Fibroblast of skin of left biceps (primary cell): ENCODE data around the gene PSPN.

Experiments
- DNase-seq, 2 experiments: peaks; one replicate each; pipeline ENCODE4 v3.0.0-alpha.2; 2013; ENCODE audit warnings: low read depth in 2 of 2

PSPN gene, protein sequence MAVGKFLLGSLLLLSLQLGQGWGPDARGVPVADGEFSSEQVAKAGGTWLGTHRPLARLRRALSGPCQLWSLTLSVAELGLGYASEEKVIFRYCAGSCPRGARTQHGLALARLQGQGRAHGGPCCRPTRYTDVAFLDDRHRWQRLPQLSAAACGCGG

DNA sequence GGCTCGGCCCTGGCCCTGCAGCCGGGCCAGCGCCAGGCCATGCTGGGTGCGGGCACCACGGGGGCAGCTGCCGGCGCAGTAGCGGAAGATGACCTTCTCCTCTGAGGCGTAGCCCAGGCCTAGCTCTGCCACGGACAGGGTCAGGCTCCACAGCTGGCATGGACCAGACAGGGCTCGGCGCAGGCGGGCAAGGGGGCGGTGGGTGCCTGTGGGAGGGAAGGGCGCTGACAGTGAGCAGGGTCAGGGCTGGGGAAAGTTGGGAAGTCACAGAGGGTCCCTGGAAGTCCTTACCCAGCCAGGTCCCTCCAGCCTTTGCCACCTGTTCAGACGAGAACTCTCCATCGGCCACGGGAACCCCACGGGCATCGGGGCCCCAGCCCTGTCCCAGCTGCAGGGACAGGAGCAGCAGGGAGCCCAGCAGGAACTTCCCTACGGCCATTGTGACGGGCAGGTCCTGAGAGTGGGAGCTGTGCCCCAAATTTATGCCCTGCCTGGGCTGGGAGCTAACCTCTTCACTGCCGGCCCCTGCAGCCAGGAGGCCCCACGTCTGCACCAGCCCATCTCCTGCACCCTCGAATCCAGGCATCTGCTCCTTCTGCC is at the start of gene PSPN:
Gene PSPN (minus strand): TSS at position 523 of the 600 bp plus-strand sequence. CDS start 84 bp downstream, at position 439.
- DNase-seq, result no peak

DNA sequence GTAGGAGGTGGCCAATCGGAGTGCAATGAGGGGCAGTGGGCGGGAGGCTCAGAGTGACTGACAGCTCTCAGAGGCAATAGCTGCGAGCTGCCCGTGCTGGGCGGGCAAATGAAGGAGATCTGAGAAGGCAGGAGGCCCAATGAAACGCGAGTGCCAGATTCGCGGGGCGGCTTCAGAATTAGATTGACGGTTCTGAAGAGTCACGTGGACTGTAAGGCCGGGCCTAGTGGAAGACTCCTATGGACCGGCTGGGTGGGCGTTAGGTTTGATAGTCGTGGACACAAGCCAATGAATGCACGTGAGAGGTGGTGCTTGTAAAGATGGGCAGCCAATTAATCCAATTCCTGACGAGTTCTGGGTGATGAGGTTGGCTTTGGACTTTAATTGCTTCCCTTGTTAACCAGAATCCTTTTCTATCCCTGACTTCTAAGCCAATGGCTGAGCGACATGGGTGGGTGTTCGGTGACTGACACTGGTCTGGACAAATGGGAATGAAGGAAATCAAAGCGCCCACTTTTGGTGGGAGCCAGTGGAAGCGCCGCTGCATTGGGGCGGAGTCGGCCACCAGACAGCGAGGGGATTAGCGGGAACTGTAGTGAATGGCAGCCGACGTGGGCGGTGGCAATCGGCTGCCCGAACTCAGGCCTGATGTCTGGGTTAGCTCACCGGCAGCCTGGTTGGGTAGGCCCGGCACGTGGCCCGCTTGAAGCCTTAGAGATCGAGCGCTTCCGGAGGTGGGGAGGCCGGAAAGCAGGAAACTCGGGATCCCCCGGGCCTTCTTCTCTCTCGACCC is 49.4 kb upstream of the PSPN start:
- peak; percentile 100 for DNase-seq

DNA sequence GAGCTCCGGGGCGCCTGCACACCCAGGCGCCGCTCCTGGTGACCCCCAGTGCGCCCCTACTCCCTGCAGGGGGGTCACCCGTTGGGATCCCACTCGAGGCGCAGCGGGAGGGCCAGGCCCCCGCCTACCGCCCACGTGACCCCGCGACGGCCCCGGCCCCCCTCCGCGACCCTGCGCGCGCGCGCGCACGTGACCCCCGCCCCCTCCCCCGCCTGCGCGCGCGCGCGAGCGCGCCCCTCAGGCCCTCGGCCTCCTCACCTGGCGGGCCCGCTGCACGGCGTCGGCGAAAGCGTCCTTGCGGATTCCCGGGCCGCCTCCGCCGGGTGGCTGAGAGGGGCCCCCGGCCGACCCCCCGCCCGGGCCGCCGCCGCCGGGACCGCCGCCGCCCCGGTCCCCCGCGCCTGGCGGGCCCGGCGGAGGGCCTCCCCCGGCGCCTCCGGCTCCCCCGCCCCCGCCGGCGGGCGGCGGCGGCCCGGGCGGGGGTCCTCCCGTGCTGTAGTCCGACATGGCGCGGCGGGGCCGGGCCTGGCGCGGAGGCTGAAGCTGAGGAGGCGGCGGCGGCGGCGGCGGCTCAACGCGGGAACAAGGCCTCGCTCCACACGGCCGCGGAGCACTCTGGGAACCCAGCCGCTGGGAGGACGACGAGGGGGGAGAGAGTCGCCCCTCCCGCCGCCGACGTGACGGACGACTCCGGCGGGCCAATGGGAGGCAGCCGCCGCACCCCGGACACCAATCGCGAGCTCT is 48.6 kb upstream of the PSPN start, which contains the start of gene KHSRP:
Gene KHSRP (minus strand): TSS at position 617 of the 744 bp plus-strand sequence. CDS start 110 bp downstream, at position 507.
- DNase-seq, result no peak

DNA sequence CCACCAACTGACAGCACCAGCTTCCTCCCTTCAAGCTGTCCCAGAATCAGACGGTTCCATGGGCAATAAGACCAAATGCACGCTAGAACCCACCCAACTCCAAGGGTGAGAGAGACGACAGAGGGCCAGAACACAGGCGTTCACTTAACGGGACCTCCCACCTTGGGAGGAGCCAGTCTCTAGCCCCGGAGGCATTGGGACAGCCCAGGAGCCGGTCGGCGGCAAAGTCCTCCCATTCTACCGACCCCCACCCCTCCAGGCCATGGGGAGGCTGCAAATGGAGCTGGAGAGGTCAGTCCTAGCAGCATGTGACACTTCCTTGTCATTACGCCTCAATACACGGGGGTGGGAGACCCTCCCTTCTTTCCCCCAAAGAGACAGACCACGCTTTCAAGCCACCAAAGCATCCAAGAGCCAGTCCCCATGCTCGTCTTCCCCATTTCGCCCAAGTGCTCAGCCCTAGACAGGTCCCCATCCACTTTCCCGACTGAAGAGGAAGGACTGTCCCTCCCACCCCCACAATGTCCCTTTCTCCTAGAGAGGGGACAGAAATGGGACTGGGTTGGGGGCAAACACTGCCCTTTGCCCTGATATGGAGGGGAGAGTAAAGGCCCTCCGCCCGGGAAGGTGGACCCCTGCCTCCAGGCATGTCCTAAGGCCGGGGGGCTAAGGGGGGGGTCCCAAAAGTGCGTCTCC is 47.9 kb upstream of the PSPN start:
- no peak for DNase-seq

DNA sequence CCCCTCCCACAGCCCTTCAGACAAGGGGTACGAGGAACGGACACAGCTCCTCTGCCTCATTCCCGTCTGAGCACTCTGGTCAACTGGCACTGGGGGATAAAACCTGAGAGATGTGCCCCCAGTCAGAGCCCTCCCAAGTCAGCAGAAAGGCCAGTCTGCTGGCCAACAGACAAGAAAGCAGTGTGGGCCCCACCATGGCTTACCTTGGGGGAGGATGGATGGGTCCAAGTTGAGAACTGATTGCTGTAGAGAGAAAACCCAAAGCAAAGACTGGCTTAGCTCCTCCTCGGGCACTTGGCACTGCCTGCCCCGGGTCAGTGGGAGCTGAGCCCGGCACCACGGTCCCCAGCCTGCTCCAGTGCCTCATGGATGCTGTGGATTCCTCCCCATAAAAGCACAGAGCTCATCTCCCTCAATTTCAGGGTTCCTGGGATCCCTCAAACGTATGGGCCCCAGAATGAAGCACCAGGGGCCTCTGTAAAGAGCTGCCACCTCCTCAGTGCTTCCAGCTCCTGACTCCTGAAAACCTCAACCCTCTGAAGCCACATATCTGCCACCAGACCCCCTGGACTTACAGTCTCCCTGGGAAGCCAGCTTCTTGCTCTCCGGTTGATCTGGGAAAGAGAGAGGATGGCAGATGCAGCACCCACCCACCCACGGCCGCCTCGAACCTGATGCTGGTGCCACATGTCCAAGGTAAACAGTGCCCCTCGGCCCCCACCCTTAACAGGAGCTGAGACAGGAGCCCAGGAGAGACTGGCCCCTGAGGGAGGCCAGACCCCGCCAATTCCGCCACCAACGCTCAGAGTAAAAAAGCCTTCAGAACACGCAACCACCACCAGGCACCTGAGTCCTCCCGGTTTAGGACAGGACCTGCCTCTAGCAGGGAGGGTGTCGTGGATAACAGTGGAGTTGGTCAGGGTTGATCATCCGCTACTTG is 45.6 kb upstream of the PSPN start:
- no peak for DNase-seq

DNA sequence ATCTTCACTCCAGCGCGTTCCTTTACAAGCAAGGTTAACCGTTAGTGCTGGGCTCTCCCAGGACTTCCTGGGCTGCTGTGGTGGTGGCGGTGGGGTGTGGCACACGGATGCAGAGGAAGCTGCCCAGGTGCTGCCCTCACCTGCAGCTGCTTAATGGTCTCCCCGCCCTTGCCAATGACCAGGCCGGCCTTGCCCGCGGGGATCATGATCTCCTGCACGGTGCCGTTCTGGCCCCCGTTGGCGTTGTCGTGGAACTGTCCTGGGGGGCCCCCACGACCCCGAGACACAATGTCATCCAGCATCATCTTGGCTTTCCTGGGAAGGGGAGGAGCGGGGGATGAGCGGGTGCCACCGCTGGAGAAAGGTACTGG is 42.8 kb upstream of the PSPN start:
- no peak for DNase-seq

DNA sequence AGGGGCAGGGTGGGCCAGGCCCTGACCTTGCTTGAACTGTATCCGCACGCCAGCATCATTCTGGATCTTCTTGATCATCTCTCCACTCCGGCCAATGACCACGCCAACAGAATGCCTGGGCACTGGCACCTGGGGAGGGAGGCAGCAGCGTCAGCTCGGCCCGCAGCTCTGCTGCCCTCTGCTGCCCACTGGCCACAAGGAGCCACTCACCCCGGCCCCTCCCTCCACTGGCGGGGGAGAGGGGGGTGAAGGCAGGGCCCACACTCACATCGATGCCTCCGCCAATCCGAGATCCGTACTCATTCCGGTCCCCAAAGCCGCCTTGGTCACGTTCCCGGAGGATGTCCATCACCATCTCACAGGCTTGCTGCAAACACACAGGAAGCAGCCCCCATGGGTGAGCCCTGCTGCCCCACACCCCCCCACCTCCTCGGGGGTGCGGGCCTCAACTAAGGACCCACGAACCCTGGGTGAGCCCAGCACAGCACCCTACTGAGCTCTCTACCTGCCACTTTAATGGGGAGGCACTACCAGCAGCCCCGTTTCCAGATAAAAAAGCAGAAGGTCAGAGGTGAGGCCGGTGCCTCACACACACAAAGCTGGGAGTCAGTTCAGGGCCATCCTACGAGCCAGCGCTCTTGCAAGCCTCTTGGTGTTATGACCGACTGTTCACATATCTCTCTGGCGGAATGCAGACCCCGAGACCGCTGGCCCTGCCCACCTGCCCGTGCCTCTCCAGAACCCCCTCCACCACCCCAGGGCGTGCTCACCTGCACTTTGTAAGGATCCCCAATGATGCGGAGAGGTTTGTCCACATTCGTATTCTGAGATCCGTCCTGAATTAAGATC is 42.2 kb upstream of the PSPN start:
- DNase-seq, result no peak

DNA sequence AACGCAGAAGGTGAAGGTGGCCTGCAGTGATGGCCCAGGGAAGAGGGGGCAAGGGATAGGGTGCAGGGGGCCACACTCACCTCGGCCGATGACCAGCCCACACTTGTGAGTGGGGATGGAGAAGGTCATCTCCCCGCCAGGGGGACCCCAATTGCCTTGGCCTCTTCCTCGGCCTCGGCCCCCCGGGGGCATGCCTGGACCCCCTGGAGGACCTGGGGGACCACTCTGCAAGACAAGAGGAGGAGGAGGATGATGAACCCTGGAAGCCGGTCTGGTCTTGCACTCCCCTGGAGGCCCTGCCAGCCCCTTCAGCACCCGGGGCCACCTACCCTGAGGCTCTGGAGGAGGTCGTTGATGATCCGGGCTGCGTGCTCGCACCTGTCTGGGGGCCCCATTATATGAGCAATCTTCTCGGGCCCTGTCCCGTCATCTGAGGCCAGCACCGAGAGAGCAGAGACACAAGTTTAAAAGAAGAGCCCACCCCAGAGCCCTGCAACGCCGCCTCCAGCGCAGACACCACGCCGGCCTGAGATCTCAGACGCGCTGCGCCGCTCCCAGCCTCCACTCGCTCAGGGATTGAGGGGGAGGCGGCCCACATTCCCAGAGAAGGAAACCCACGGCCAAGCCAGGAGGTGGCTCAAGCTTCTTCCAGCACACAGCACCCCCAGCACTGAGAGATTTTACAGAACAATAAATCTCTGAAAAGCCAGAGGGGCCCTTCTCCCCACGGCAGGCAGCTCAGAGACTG is 41.1 kb upstream of the PSPN start:
- no peak for DNase-seq

DNA sequence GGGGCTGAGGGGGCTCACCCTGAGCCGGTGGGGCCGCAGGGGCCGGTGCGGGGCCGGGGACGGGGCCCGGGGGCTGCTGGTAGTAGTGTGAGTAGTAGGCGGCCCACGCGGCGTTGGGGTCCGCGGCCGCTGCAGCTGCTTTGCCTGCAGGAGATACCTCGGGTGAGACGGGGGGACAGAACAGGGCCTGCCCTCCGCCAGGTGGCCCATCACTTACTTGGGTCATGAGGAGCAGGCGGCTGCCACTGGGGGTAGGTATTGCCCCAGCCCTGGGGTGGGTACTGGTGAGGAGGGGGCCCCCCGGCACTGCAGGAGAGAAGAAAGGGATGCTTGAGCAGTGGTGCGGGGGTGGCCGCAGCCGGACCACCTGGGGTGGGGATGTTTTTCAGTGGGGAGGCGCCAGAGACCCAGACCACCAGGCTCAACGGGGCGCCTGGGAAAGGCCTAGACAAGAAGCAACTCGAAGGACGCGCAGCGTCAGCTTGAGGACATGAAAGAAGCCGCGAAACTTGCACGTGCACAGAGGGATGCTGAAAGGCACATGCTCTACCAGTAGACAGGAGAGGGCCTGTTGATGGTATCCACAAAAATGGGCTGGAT is 40.0 kb upstream of the PSPN start:
- DNase-seq, result no peak

DNA sequence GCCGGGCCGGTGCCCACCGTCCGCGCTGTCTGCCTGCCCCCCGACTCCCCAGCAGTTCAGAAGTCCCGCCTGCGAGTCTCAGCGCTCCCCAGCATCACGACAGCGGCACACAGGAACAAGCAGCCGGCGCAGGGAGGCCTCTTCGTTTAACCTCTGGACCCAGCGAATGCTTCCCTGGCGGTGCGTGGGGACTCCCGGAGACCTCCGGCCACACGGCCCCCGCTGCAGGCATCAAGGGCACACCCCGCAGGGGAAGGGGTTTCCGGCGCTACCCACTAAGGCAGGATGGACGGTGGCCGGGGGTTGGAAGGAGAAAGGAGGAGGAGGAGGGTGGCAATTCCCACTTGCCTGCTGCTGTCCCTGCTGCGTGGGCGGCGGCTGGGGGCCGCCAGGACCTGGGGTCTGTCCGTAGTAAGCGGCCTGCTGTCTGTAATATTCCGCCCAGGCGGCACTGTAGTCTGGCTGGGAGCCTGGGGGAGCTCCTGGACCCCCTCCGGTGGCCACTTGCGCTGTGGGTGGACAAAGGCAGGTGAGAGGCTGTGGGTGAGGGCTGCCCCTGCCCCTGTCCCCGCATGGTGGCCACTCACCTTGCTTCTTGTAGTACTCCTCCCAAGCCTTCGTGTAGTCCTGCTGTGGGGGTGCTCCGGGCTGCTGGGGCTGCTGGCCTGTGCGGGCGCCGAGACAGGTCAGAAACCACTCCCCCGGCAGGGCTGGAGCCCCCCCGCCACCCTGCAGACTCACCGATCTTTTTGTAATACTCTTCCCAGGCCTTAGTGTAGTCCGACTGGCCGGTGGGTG is 39.3 kb upstream of the PSPN start:
- DNase-seq, result no peak

DNA sequence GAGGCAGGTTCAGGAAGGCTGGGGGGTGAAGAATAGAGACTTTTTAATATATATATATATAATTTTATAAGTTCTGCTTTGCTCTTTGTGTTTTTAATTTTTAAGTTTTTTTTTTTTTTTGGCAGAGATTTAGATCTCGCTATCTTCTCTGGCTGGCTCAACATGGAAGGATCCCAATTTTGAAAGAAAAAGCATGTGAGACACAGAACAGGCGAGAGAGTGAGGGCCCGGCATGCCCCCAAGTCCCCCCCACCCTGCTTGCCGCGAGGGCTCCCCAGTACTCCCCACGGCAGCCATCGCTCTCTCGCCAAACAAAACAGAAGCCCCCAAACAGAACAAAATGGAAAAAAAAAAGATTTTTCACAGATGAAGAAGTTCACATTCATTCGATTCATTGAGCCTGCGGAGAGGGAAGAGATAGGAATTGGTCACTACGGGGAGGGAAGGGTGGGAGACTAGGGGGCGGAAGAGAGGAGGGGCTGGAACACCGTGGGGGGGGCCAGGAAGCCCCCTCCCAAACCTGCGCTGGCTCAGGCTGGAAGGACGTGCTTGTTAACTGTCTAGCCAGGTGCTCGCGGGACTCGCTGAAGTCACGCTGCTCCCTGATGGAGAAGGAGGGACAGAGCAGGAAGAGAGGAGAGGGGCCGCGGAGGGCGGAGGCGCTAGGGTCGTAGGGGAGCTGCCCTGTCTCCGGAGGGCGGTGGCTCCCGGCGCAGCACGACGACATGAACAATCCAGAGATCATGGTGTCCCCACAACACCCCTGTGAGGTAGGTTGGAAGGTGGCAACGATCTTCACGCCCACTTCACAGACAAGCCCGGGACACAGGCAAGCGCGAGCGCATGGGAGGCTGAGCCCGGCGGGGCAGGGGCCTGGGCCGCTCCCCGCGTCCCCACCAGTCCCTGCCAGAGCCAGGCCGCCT is 38.2 kb upstream of the PSPN start:
- DNase-seq, result no peak

DNA sequence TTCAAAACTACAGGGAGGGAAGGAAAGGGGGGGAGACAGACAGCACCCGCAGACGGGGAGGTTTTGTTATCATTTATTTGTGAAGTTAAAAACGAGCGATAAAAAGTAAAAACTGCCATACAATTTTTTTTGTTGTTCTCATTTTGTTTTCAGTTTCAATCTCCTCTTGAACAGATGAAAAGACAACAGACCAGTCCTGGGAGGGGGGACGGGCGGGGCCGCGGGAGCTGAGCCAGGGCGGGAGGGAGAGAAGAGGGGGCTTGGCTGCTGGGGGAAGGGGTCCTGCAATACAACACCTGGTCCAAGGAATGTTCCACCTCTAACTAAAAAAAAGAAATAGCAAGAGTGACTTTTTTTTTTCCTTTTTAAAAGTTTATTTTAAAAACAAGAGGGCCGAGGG is 37.6 kb upstream of the PSPN start:
- DNase-seq, result no peak

DNA sequence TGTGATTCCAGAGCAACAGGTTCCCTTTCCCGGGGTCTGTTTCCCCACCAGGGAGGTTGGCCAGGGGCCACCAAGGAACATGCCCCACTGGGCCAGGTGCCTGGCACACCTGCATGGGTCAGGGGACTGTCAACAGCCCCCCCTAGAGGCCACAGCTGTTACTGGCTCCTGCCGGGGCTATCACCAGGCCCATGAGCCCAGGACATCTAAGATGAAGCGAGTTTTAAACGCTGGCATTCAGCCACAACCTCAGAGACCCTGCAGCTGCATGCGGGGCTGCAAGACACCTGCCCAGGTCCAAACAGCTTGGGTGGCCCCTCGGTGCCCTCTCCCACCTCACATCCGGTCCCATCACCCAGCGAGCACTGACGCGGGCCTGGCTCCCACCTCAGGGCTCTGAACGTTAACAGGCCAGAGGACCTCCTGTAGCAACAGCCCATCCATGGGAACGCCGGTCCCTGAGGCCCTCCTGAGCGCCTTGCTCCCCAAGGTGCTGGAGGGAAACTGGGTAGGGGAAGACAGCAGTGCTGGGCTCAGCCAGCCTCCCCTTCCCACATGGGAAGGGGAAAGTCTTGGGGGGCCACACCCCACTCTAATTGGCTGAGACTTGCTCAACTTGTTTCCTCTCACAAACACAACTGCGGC is 36.8 kb upstream of the PSPN start:
- no peak for DNase-seq

DNA sequence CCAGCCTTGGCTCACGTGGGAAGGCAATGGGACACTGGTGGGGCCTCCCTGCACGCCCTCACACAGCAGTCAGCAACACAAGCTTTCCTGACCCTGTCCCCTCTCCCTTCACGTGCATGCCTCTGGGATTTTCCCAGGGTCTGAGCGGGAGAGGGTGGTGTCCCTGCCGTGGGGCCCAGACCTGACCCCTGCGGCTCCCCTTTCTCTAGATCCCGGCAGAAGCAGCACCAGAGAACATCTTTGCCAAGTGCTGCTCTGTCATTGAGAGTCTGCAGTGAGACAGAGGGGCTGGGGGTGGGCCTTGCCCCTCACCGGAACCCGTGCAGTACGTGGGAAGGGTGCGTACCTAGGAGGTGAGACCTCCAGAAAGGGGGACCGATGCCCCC is 36.3 kb upstream of the PSPN start:
- DNase-seq, result no peak

DNA sequence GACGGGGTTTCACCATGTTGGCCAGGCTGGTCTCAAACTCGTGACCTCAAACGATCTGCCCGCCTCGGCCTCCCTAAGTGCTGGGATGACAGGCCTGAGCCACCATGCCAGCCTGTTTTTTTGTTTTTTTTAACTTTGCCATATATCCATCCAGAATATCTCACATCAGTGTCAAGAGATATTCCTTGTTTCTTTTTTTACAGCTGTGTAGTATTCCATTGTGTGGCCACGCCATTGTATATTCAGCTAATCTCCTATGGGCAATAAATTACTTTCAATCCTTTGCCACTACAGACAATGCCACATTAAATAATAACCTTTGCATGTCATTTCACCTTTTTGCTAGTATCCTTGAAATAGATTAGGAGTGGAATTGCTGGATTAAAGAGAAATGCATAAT is 33.6 kb upstream of the PSPN start:
- DNase-seq, result no peak

DNA sequence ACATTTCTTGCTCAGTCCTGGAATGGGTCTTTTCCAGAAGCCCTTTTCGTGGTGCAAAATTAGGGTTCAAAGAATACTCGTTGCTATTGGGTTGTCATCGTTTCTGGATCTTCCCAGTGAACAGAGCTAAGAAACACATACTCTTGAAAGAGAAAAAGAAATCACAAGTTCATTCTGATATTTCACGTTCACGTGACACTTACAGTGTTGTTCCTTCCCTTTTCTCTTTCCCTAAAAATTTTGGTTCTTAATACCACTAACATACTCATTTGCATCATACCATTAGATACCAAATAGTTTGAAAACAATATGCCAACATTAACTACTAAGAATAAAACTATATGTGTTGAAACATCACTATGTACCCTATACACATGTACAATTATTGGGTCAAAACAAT is 30.7 kb upstream of the PSPN start:
- no peak for DNase-seq
